HG03097 (cell line): ENCODE data around the gene PTPN18.
"Not testable (repeated sequence)": the region's sequence is repeated elsewhere in the genome, so short reads cannot be mapped to it uniquely, and the experiment has no call there.

Experiments
- ATAC-seq: cut with Tn5 transposase; IDR thresholded peaks from one replicate; pipeline ENCODE4 v1.9.1; 2021; ENCODE audit not compliant: unreplicated experiment, low FRiP score

The PTPN18 gene

DNA sequence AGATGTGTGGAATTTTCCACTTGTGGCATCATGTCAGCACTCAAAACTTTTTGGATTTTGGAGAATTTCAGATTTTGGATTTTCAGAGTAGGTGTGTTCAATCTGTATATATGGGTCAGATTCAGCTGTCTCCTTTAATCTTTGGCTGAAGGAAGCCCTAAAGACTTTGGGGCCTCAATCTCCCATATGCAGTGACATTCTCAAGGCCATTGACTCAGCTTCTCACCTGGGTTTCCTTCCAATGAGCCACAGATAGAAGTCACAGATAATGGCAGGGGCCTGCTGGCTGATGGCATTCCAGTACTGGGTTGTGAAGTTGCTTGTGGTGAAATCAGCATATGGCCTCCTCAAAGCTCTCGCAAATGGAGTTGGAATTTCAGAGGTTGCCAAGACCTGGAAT, 63.0 kb downstream of the PTPN18 start:
- not testable (repeated sequence) for ATAC-seq
